Stimulated activated CD4-positive, alpha-beta T cell treated with anti-CD3 and anti-CD28 coated beads, Interleukin-1b, Interleukin-23, amount 100 ng/mL, for 1 hour (primary cell): ENCODE results near the gene DNAH17.

ENCODE experiments used
- DNase-seq, 2 donors: peaks; one replicate each; pipeline ENCODE4 v3.0.0-alpha.2; 2020; ENCODE audit warnings: low read depth in 2 of 2

DNAH17 gene

DNA sequence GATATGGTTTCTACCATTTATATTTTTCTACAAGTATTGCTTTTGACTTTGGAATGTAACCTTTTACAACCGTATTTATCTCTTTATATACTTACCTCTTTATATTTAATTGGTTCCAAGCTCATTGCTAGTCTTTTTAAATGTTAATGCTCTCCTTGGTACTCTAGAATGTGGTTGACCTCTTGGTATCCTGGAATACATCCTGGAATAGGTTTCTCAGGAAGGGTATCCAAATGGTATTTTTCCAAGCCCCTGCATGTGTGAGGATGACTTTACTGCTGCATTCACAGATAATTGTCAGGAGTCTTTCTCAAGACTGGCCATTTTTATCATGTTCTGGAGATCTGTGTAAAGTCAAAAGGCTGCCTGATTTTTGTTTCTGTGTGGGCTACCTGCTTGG, 30.2 kb downstream of the DNAH17 start:
- no peak for DNase-seq

DNA sequence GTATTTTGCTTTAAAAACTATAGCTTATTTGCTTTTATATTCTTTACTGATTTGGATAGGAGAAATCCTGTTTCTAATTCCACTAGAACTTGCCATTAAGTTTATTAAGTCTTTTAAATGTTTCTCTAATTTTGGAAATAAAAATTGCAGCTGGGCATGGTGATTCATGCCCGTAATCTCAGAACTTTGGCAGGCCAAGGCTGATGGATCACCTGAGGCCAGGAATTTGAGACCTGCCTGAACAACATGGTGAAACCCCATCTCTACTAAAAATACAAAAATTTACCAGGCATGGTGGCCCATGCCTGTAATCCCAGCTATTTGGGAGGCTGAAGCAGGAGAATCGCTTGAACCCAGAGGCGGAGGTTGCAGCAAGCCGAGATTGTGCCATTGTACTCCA, 30.7 kb downstream of the DNAH17 start:
- no peak for DNase-seq

DNA sequence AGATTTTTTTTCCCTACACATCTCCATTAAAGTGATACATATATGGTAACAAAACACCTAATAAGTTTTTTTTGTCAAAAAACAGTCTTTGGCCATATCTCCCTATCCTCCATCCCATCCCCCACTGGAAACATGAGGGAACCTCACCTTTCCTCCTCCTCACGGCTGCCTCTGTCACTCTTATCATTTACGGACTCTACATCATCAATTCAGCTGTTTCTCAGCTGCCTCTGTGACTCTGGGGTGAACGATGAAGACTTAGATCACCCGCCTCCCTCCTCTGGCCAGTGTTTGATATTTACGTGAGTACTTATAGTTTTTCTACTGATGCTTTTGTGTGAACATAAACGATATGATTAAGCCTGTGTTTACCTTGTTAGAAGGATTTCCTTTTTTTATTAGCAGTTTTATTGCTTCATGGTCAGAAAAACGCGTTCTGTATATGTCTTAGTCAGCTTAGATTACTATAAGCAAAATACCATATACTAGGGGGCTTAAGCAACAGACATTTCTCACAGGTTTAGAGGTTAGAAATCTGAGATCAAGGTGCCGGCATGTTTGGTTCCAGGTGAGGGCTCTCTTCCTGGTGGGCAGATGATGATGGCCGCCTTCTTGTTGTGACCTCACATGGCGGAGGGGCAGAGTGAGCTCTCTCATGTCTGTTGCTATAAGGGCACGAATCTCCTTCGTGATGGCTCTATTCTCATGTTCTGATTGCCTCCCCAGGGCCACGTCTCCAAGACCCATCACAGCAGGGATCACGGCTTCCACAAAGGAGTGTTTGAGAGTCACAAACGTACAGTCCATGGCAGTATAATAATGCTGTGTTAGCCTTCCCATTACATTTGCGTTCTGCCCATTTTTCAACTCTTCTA, 32.1 kb downstream of the DNAH17 start:
- DNase-seq = no peak

DNA sequence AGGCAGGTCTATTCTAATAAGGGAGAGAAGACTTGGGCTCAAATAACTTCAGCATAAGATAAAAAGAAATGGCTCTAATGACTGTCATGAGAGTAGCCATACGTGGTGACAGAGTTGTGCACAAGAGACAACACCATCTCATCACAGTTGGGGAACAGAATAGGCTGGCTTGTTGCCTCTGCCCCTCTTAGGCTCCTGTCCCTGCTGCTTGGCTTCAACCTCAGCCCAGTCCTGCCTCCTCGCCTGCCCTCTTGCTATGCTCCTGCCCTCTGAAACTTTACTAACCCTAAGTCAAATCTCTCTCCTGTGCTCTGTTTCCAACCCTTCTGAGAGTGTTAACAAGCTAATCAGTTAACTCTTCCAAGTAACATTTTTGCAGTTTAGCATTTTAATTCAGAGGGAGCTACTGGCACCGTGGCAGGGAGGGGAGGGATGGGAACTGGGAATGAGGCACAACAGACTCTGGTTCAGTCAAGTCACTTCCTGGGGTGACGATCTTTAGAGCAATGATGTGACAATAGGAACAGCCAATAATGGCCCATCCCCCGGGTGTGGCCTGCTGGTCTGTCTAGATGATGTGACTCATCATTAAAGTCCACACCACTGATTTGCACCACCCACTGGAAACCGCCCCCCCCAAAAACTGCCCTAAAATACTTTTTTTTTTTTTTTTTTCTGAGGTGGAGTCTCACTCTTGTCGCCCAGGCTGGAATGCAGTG, 35.5 kb downstream of the DNAH17 start:
- no peak for DNase-seq

DNA sequence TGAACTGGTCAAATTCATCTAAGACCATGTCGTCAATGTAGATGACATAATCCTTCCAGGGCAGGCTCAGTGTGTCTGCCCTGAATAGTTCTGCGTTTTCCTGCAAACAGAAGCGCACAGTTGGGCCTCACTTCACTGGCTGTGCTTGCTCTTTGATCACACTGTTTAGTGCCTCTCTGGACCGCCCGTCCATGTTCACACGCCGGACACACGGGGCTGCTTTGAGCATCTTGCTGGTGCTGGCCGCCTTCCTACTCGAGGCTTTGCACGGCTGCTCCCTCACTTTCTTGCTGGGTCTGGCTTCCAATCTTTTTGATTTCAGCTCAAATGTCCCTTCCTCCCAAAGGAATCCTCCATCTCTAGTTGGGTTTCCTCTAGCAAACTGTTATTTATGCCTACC, 37.4 kb downstream of the DNAH17 start:
- no peak for DNase-seq

DNA sequence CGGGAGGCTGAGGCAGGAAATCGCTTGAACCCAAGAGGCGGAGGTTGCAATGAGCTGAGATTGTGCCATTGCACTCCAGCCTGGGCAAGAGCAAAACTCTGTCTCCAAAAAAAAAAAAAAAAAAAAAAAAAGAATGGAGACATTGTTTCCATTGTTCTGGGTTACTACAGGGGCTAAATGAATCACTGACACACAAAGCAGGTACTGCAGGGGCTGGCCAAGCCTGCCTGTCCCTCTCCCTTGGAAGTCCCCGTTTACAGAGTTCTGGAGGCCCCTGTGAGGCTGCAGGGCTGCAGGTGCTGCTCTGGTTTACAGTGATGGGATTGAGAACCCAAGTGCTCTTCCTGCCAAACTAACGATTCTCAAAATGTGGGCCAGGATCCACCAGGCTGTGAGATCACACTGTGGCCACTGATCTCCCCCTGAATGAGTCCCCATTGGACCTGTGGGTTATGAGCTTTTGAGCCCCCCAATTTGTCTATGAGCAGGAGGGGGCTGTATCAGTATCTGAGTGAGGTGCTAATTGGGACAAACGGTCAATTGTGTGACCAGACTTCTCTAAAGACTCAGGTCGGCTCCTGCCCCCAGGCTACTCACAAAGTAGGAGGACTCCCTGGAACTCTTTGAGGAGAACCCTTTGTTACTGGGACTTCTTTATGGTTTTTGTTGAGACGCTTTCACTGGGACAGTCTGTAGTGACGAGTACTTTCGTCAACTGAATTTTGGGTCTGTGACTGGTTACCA, 39.0 kb downstream of the DNAH17 start:
- no peak for DNase-seq

DNA sequence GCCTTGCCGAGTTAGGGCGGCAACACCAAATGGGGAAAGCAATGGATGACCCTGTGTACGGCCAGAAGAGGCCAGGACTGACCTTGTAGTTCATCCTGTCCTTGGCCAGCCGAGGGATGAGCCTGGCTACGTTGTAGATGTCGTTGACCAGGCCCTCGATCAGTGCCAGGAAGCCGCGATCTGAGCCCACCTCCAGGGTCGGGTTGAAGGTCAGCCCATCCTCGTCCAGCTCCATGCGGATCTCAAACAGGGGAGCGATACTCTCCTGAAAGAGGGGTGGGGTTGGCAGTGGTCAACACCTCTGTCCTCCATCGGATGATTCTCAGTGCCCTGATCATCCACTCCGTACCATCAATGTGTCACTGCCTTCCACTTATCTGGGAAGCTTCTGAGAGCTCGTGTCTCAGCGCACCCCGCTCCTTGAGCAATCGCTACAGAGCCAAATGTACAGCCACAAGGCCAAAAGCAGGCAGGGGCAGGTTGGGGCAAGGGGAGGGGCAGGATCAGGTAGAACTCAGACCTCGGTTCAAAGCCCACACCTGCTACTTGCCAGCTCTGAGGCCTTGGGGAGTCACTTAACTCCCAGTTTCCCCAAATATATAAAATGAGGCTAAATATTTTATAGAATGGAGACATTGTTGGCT, 39.9 kb downstream of the DNAH17 start:
- DNase-seq = no peak

DNA sequence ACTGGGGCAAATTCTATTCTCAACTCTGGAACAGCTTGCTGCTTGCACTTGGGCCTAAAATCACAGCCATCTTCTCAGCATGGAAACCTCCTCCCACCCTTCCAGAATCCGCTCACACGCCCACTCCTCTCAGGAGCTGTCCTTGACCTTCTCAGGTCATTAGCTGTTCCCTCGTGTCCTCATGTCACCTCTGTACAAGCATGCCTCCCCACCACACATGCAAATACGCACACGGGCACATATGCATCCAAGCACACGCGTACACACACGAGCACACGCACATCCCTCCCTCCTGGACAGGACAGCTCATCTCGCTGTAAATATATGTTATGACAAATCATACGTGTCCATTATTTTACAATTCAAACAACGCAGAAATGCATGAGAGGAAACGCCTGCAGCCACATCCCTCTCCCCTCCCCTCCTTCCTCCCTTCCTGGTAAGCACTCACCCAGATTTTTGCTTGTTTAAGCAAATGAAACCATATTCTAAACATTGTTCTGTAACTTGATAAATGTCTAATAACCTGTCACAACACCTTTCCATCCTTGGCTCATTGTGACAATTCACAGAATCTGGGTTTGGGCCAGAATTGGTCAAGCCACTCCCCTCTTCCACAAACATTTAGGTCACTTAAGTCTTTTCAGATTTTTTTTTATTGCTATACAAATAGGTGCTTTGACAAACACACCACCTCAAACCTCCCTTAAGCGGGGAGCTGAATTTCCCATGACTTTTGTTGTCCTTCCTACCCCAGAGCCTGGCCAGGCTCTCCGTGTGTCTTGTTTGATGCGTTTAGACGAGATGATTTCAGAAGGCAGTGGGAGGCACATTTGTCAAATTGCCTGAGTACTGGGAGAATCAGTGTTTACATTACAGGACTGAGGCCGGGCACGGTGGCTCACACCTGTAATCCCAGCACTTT, 41.7 kb downstream of the DNAH17 start:
- DNase-seq = no peak

DNA sequence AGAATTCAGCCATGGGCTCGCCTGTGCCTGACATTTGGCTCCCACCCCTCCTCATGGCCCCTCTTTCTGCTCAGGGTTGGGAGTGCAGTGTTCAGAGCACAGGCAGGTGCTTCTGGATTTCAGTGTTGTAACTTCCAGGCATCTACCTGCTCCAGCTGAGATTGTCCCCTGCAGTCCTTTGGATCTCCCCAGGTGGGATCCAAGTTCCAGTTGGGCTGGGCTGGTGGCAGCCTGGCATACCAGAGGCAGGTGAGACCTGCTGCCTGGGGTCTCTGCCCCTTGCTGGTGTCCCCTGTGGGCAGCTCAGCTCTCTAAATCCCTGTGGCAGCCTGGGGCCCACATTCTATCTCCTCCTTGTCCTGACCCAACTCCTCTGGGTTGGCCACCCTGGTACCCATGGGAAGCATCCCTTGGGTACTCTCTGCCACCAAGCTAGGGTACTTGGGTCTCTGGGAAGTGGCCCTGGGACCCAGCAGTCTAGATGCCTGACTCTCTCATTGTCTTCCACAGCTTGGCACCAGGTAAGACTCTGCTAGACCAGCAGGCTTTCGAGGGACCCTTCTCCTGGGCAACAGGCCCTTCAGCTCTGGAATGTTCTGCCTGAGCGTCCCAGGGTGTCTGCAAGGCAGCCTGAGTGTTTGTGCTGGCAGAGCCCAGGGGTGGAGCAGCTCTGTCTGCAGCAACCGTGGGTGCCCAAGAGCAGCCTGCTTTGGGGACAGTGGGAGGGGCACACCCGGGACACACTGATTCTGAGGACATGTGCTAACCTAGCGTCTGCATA, 42.5 kb downstream of the DNAH17 start:
- no peak for DNase-seq

DNA sequence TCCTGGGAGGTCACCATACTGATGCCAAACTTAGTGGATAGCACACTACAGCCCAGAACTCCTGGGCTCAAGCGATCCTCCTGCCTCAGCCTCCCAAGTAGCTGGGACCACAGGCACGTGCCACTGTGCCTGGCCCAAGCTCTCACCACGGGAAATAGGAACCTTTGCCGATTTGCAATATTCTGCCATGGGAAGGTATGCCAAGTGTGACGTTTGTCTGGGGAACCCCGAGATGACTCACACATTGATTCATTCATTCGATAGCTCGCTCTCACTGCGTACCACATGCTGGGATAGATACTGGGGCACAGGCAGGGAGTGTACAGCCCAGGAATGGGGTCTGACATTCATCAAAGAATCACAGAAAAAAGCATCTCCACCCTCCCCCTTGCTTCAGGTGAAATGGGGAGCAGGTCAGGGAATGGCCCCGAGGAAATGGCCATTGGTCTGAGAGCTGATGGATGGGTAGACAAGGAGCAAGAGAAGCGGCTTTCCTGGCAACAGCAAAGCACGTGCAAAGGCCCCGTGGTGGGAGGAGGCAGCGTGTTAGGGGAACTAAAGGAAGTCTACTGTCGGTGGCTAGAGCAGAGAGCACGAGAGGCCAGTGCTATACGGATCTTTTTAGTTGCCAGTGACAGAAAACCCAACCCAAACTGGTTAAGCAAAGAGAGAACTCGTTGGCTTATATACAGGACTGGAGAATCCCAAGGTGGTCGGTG, 44.1 kb downstream of the DNAH17 start:
- DNase-seq = no peak

DNA sequence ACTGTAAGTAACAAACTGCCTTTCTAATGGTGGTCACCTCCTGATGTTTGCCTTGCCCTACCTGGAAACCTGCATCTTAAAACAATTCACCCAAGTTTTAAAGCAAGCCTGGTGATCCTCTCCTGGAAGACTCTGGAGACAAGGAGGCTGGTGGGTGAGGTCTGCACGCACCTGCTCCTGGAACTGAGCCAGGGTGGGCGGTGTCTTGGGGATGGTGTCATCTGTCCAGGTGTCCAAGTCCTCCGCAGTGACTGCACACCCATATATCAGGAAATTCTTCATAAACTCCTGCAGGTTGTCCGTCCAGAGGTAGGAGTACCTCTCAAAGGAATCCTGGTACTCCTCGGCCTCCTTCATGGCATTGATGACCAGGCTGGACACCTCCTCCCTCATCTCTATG, 44.9 kb downstream of the DNAH17 start:
- DNase-seq = no peak

DNA sequence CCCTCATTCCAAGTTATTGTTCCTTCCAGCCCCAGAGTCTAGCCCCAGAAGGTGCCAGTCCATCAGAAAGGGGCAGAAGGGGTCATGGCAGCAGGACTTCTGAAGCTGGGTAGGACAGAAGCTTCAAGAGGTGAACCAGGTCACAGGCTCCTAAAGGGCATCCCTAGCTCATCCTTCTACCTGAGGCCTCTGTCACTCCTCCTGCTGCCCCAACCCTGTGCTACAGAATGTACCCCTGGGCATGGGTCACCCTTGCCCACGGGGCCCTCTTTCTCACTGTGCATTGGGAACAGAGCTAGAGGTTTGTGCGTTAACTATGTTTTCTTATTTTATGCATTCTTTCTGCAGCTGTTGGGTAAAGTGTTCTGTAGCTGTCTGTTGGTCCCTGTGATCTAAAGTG, 46.5 kb downstream of the DNAH17 start:
- DNase-seq = no peak

DNA sequence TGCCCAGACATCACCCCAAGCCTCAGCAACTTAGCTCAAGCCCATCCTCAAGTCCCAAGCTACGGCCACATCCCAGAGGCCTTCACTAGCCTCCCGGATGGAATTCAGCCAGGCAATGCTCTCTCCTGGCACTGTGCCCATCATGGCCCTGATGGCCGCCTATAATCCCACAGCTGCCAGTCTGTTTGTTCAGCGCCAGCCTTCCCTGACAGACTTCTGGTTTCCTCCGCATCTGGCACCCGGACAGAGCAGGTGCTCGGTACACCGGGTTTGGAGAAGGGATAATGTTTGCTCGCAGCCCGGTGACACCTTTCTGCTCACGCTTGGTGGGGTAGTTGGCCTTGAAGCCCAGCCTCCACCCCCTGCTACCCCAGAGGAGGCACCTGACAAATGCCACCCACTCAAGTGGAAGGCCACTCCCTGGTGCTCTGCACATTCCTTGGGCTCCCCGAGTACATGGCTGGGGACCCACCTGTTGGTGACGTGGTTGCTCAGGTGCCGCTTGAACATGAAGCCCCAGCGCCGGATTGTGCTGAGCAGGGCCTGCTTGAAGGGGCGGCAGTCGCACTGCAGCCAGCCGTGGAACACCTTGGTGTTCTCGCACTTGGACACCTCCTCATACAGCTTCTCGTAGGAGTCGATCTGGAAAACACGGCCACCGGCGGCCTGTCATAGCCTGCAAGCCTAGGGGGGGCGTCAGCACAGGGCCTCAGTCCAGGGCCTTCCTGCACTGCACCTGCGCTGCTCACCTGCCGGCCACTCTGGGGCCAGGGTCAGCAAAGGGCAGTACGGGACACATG, 47.1 kb downstream of the DNAH17 start:
- no peak for DNase-seq

DNA sequence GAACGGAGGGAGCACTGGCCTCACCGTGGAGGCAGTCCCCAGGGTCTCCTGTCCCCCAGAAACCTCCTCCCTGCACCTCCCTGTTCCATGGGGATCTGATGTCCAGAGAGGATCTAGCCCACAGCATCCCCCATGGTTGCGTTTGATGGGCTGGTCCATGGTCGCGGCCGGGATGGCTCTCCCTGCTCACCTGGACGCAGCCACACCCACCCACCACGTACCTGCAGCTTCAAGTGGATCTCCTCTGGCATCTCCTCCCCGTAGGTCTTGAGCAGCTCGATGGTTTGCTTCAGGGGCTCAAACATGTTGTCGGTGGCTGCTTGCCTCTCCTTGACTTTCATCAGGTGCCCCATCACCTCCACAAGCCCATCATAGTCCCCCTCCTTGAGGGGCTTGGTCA, 47.9 kb downstream of the DNAH17 start:
- no peak for DNase-seq

DNA sequence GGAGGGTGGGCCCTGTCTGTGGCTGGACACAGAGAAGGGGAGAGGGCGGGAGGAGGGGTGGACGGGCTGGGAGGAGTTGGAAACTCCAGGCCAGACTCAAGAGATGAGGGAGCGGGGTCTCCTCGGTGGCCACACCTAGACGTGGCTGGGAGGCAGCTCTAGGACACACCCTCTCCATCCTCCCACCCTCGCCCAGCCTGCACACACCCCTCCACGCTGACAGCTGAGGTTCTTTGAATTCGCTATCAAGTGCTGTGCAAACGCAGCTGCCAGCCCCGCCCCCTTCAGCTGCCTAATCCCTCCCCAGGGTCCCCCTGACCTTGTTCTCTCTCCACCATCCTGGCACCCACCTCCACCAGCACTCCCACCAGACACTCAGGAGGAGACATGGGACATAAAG, 48.7 kb downstream of the DNAH17 start:
- no peak for DNase-seq

DNA sequence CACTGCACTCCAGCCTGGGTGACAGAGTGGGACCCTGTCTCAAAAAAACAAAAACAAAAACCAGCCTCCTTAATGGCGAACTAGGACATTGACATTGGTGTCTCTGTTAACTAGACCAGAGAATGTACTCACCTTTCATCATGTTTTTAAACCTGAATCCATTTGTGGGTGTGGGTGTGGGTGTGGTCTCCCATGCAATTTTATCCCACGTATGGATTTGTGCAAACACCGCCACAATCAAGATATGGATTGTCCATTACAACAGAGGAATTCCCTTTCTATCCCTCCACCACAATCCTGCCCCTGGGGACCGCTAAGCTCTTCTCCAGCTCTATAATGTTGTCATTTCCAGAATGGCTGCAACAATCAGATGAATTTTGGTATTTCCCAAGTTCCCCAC, 49.9 kb downstream of the DNAH17 start:
- DNase-seq = no peak

DNA sequence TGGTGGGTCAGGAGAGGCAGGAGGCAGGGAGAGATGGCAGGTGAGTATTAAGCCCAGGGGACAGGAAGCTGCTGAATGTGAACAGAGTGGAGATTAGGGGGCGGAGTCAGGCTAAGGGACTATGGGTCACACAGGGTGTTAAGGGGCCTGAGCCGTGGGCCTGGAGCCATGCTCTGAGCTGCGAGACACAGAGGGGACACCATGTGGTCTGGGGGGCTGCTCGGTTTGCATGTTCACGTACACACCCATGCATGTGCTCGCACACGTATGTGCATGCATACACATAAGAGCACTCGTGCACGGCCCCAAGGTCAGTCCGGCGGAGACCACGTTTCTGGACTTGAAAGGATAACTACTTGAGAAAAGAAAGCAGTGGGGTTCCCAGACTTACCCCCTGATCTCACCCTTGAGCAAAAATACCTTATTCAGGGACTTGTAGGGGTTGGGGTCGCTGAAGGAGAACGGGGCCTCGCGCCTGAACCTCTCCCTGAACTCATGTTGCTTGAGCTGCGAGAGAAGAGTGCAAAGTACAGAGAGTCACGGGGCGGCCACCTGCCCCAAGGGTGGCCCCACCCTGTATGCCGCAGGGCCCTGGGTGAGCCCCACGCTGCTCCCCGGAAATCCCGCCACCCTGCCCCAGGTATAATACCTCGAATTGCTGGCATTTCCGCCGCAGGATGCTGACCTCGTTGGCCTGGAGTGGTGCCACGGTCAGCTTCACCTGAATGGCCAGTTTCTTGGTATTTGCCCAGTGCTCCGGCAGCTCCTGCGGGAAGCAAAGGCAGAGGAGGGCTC, 50.8 kb downstream of the DNAH17 start:
- DNase-seq = no peak
